BE2C (cell line): ENCODE data around the gene KCTD17.
"Not testable (repeated sequence)": the region's sequence is repeated elsewhere in the genome, so short reads cannot be mapped to it uniquely, and the experiment has no call there.

Source experiments
- DNase-seq: peaks from one replicate; pipeline ENCODE4 v3.0.0-alpha.2; 2020
- H3K27me3 ChIP-seq: fragments of 250-450 bp; sonication (Bioruptor Pico); 2 replicates; pipeline ENCODE4 v1.5.1; 2020; ENCODE audit warnings: mild to moderate bottlenecking
- H3K36me3 ChIP-seq: fragments of 250-450 bp; sonication (Bioruptor Pico); 2 replicates; pipeline ENCODE4 v1.5.1; 2020; ENCODE audit warnings: mild to moderate bottlenecking
- H3K4me1 ChIP-seq: fragments of 250-450 bp; sonication (Bioruptor Pico); 2 replicates; pipeline ENCODE4 v1.5.1; 2020
- H3K4me3 ChIP-seq: 2 replicates; pipeline ENCODE4 v1.5.1; 2011; ENCODE audit warnings: low read depth, low read length
- H3K9me3 ChIP-seq: fragments of 250-450 bp; sonication (Bioruptor Pico); 2 replicates; pipeline ENCODE4 v1.5.1; 2020
- CTCF ChIP-seq: IDR thresholded peaks from 2 replicates; pipeline ENCODE4 v1.5.1; 2012; ENCODE audit warnings: mild to moderate bottlenecking, low read depth, low read length

KCTD17 gene

DNA sequence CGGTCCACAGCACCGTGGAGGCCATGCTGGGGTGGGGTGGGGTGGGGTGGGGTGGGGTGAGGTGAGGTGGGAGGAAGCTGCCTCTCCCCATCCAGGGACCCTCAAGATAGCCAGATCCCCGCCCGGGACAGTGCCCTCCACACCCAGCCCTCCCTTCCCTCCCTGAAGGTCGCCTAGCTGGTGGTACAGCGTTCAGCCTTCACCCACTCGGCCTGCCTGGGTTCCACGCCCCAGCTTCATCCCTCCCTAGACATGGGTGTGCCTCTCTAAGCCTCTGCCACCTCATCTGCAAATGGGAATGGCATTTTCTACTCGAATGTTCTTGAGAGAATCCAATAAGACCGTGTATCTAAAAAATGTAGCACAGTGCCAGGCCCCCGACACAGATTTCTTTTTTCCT lies 17.8 kb downstream of the KCTD17 start:
- Histone ChIP-seq H3K4me3 (no peak overlapping the region), H3K27me3 (peaks cover 39% of the 10 kb centered on the region), H3K36me3 (no peaks in the 10 kb centered on the region), H3K9me3 (no peaks in the 10 kb centered on the region), H3K4me1 (no peaks in the 10 kb centered on the region)
- no peak for TF ChIP-seq CTCF
- DNase-seq = no peak

GRCh38 chr22:37069719-37070118 lies 18.2 kb downstream of the KCTD17 start:
- Histone ChIP-seq H3K36me3 (no peaks in the 10 kb centered on the region), H3K9me3 (no peaks in the 10 kb centered on the region), H3K4me1 (no peaks in the 10 kb centered on the region), H3K27me3 (peaks cover 43% of the 10 kb centered on the region), H3K4me3 (no peak overlapping the region)
- DNase-seq = no peak
- TF ChIP-seq CTCF = no peak

- Histone ChIP-seq H3K27me3 (peaks cover 49% of the 10 kb centered on the region), H3K4me3 (no peak overlapping the region), H3K36me3 (no peaks in the 10 kb centered on the region), H3K9me3 (no peaks in the 10 kb centered on the region), H3K4me1 (no peaks in the 10 kb centered on the region)
- DNase-seq = no peak
- no peak for TF ChIP-seq CTCF
These were observed 18.8 kb downstream of the KCTD17 start for GRCh38 chr22:37070334-37070733.

- Histone ChIP-seq H3K27me3 (peaks cover 53% of the 10 kb centered on the region), H3K36me3 (no peaks in the 10 kb centered on the region), H3K4me1 (no peaks in the 10 kb centered on the region), H3K4me3 (no peak overlapping the region), H3K9me3 (no peaks in the 10 kb centered on the region)
- DNase-seq = no peak
- TF ChIP-seq CTCF = no peak
These were observed 19.2 kb downstream of the KCTD17 start for GRCh38 chr22:37070744-37071143.

DNA sequence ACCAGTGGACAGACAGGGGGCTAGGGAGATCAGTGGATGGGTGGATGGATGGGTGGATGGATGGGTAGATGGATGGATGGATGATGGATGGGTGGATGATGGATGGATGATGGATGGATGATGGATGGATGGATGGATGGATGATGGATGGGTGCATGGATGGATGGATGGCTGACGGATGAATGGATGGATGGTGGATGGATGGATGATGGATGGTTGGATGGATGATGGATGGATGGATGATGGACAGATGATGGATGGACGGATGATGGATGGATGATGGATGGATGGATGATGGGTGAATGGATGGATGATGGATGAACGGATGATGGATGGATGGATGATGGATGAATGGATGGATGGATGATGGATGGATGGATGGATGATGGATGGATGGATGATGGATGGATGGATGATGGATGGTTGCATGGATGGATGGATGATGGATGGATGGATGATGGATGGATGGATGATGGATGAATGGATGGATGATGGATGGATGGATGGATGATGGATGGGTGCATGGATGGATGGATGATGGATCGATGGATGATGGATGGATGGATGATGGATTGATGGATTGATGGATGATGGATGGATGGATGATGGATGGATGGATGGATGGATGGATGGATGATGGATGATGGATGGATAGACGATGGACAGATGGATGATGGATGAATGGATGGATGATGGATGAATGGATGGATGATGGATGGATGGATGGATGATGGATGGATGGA lies 20.5 kb downstream of the KCTD17 start:
- not testable (repeated sequence) for H3K4me3 ChIP-seq, H3K4me1 ChIP-seq, H3K9me3 ChIP-seq, DNase-seq, H3K36me3 ChIP-seq
- H3K27me3 ChIP-seq = peaks cover 66% of the 10 kb centered on the region

- no peaks in the 10 kb centered on the region for H3K4me1 ChIP-seq
- no peak for TF ChIP-seq CTCF
- peaks cover 65% of the 10 kb centered on the region for H3K27me3 ChIP-seq
- H3K9me3 ChIP-seq = no peaks in the 10 kb centered on the region
- DNase-seq = no peak
- H3K36me3 ChIP-seq = no peaks in the 10 kb centered on the region
- no peak overlapping the region for H3K4me3 ChIP-seq
These were observed 21.1 kb downstream of the KCTD17 start for GRCh38 chr22:37072673-37073072.
